Neural cell (in vitro differentiated cells): Measurements from ENCODE around the gene DUOX1.

Experiments used
- CTCF ChIP-seq: fragments of 450-650 bp; IDR thresholded peaks from 2 replicates; pipeline ENCODE4 v1.5.1; 2014; ENCODE audit warnings: antibody characterized with exemption, mild to moderate bottlenecking, moderate library complexity; ENCODE audit not compliant: poor library complexity, severe bottlenecking
- POLR2AphosphoS5 ChIP-seq: IDR thresholded peaks from 2 replicates; pipeline ENCODE4 v1.6.1; 2012

GRCh38 chr15:45182996-45183395 lies 53.2 kb downstream of the DUOX1 start:
- TF ChIP-seq POLR2AphosphoS5 (no peak), CTCF (no peak)
